Endodermal cell (in vitro differentiated cells): ENCODE measurements around the gene CPLANE1. TPM values are rescaled to one million over a fixed set of nuclear protein-coding genes. Genes with fewer than 3 reads are reported as not detected.

ENCODE experiments used
- DNase-seq: peaks from one replicate; pipeline ENCODE4 v3.0.0-alpha.2; 2017
- H3K27ac ChIP-seq: 2 replicates; pipeline ENCODE4 v1.5.1; 2013; ENCODE audit warnings: mild to moderate bottlenecking, low read depth, low read length, moderate library complexity
- H3K27me3 ChIP-seq: 2 replicates; pipeline ENCODE4 v1.6.1; 2013; ENCODE audit warnings: mild to moderate bottlenecking, low read length, moderate library complexity; ENCODE audit not compliant: insufficient read depth, control insufficient read depth, poor library complexity, severe bottlenecking
- H3K36me3 ChIP-seq: 2 replicates; pipeline ENCODE4 v1.7.0; 2013; ENCODE audit warnings: mild to moderate bottlenecking, low read length, moderate library complexity; ENCODE audit not compliant: control insufficient read depth, insufficient read depth
- H3K4me1 ChIP-seq: one replicate; pipeline ENCODE4 v1.7.0; 2013; ENCODE audit warnings: low read length; ENCODE audit not compliant: control insufficient read depth, insufficient read depth
- H3K4me3 ChIP-seq: 2 replicates; pipeline ENCODE4 v1.5.1; 2013; ENCODE audit warnings: mild to moderate bottlenecking, low read length, moderate library complexity
- H3K9ac ChIP-seq: 2 replicates; pipeline ENCODE4 v1.6.1; 2013; ENCODE audit warnings: mild to moderate bottlenecking, low read length, moderate library complexity; ENCODE audit not compliant: poor library complexity, severe bottlenecking; ENCODE audit errors: extremely low read depth
- H3K9me3 ChIP-seq: 2 replicates; pipeline ENCODE4 v1.6.1; 2013; ENCODE audit warnings: mild to moderate bottlenecking, low read length, moderate library complexity; ENCODE audit not compliant: control insufficient read depth
- H3K27ac Mint-ChIP-seq: 2 replicates; pipeline ENCODE4 v1.8.0; 2020; ENCODE audit warnings: mixed read lengths
- H3K27me3 Mint-ChIP-seq: 2 replicates; pipeline ENCODE4 v1.8.0; 2021; ENCODE audit warnings: mild to moderate bottlenecking, mixed read lengths; ENCODE audit not compliant: insufficient read depth
- H3K36me3 Mint-ChIP-seq: 2 replicates; pipeline ENCODE4 v1.8.0; 2020; ENCODE audit warnings: low read depth, mixed read lengths
- H3K4me1 Mint-ChIP-seq: 2 replicates; pipeline ENCODE4 v1.8.0; 2020; ENCODE audit warnings: mixed read lengths
- H3K4me3 Mint-ChIP-seq: 2 replicates; pipeline ENCODE4 v1.8.0; 2020; ENCODE audit warnings: mild to moderate bottlenecking, moderate library complexity, mixed read lengths
- H3K9me3 Mint-ChIP-seq: 2 replicates; pipeline ENCODE4 v1.8.0; 2020; ENCODE audit warnings: mild to moderate bottlenecking, mixed read lengths
- WGBS, 2 experiments: methylation state at CpG; one replicate each; pipeline versions ENCODE4 v1.1.5 to v1.1.7; 2013; ENCODE audit warnings: missing lambda C conversion rate in 2 of 2, mixed read lengths in 1 of 2; ENCODE audit not compliant: insufficient coverage in 1 of 2, insufficient read length in 1 of 2; 5-methylcytosine and 5-hydroxymethylcytosine counted together
- total RNA-seq, 2 donors: library from RNA; stranded (reverse); fragmentation: NEBNext Ultra II Directional in 1 of 2; extraction: Animal tissue kit (Norgen Biotek cat#: 25700) in 1 of 2; gene quantifications; 2 replicates in 1 of 2; 3 replicates in 1 of 2; pipeline ENCODE4 v1.2.1, GENCODE V29; 2021
- TF ChIP-seq, protein P1 (sequence below): fragments of 200-600 bp; sonication (generic); conservative IDR thresholded peaks from 2 replicates; pipeline ENCODE4 v1.5.0; 2021; ENCODE audit warnings: antibody characterized with exemption, mild to moderate bottlenecking

Gene CPLANE1
- total RNA-seq, 2 donors from 2014 or later = 17.2 to 22.8 TPM

DNA sequence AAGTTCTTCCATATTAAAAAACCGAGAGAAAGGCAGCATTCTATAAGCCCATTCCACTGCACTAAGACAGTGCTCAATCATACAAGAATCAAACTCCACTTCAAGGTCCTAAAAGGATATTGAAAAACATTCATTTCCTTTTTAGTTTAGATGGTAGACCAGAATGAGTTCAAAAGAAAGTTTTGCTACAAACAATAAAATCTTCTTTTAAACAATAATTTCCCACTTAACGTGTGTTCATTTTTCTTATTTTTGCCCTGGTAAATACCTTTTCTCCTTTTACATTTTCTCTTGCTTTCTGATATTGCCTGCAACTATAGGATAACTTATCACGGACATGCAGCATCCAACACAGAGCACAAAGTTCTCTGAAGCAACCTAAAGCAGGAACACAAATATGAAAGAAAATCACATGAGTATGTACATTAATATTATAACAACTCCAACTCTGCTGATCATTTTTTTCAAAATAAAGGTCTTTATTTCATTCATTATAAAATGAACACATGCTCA is 61.7 kb downstream of the CPLANE1 start:
- H3K36me3 Mint-ChIP-seq = peaks cover 34% of the 10 kb centered on the region
- H3K9ac ChIP-seq = no peak overlapping the region
- peaks cover 66% of the 10 kb centered on the region for H3K36me3 ChIP-seq
- no peaks in the 10 kb centered on the region for H3K9me3 ChIP-seq
- H3K27ac Mint-ChIP-seq = no peak overlapping the region
- H3K4me1 ChIP-seq = no peaks in the 10 kb centered on the region
- no peak for DNase-seq
- no peaks in the 10 kb centered on the region for H3K27me3 Mint-ChIP-seq
- 95 to 100% methylated on average over 1 to 3 of the region's 3 CpGs for WGBS, 2 experiments
- H3K27ac ChIP-seq = no peak overlapping the region
- TF ChIP-seq, protein P1, sequence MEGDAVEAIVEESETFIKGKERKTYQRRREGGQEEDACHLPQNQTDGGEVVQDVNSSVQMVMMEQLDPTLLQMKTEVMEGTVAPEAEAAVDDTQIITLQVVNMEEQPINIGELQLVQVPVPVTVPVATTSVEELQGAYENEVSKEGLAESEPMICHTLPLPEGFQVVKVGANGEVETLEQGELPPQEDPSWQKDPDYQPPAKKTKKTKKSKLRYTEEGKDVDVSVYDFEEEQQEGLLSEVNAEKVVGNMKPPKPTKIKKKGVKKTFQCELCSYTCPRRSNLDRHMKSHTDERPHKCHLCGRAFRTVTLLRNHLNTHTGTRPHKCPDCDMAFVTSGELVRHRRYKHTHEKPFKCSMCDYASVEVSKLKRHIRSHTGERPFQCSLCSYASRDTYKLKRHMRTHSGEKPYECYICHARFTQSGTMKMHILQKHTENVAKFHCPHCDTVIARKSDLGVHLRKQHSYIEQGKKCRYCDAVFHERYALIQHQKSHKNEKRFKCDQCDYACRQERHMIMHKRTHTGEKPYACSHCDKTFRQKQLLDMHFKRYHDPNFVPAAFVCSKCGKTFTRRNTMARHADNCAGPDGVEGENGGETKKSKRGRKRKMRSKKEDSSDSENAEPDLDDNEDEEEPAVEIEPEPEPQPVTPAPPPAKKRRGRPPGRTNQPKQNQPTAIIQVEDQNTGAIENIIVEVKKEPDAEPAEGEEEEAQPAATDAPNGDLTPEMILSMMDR = no peak
- H3K27me3 ChIP-seq = no peaks in the 10 kb centered on the region
- no peak overlapping the region for H3K4me3 Mint-ChIP-seq
- no peak overlapping the region for H3K4me3 ChIP-seq
- no peaks in the 10 kb centered on the region for H3K4me1 Mint-ChIP-seq
- no peaks in the 10 kb centered on the region for H3K9me3 Mint-ChIP-seq

DNA sequence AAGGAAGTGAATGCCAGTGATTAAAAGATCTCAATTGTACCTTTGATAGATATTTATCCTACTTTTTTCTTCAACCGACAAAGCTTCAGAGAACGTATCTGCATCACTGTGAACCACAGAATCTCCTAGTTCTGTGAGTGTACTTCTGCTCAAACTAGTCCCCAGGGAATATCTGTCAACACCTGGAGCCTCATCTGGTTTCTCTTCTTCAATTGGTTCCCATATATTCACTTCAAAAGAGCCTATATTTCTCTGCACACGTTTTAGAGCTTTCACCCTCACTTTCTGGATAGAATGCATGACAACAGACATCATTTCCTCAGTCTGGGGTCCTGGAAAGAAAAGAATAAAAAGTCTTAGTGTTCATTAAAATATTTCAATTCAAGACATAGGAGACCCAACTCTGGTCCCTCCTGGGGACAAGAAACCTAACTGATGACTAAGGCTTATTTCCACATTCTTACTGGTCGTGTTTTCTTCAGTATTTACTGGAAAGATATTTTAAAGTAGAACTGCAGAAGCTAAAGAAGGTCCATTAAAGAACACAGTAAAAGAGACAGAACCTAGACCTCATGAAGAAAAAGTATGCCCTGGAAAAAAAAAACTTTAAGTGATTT is 64.3 kb downstream of the CPLANE1 start:
- H3K27ac Mint-ChIP-seq = no peak overlapping the region
- Histone ChIP-seq H3K9ac (no peak overlapping the region), H3K36me3 (peaks cover 62% of the 10 kb centered on the region), H3K4me3 (no peak overlapping the region), H3K9me3 (no peaks in the 10 kb centered on the region), H3K27me3 (no peaks in the 10 kb centered on the region), H3K27ac (no peak overlapping the region), H3K4me1 (no peaks in the 10 kb centered on the region)
- H3K4me3 Mint-ChIP-seq = no peak overlapping the region
- no peaks in the 10 kb centered on the region for H3K27me3 Mint-ChIP-seq
- peaks cover 36% of the 10 kb centered on the region for H3K36me3 Mint-ChIP-seq
- no peaks in the 10 kb centered on the region for H3K9me3 Mint-ChIP-seq
- no peaks in the 10 kb centered on the region for H3K4me1 Mint-ChIP-seq
- 90 to 92% methylated on average over 2 to 4 of the region's 4 CpGs for WGBS, 2 experiments
- TF ChIP-seq, protein P1 = no peak
- DNase-seq = no peak

DNA sequence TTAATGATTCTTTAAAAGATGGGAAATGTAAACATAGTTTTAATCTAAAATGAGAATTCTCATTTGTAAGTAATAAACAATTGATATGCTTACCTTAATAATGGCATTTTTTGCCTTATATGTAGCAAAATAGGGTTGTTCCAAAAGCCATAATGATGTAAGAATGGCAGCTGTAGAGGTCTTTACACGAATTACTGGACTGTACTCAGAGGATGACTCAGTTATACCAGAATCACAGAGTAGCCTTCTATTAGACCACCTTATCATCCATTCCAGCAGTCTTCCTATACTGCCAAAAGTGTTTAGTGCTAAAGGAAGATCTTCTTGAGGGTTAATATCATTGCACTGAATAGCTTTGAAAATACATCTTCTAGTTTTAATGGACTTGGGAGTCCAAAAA is 66.5 kb downstream of the CPLANE1 start:
- Mint-ChIP-seq H3K4me3 (no peak overlapping the region), H3K36me3 (peaks cover 33% of the 10 kb centered on the region), H3K27ac (no peak overlapping the region), H3K9me3 (no peaks in the 10 kb centered on the region), H3K27me3 (no peaks in the 10 kb centered on the region), H3K4me1 (no peaks in the 10 kb centered on the region)
- no peak for DNase-seq
- Histone ChIP-seq H3K4me1 (no peaks in the 10 kb centered on the region), H3K27me3 (no peaks in the 10 kb centered on the region), H3K9me3 (no peaks in the 10 kb centered on the region), H3K4me3 (no peak overlapping the region), H3K36me3 (peaks cover 59% of the 10 kb centered on the region), H3K9ac (no peak overlapping the region), H3K27ac (no peak overlapping the region)
- TF ChIP-seq, protein P1 = no peak
- WGBS, 2 experiments = 67 to 100% methylated on average over 1 of the region's 1 CpG
